ENCODE data around the gene KRTAP10-6.
"Not testable (repeated sequence)": the region's sequence is repeated elsewhere in the genome, so short reads cannot be mapped to it uniquely, and the experiment has no call there.

GRCh38 chr21:44638506-44639330 is 46.4 kb upstream of the KRTAP10-6 start:
- TF ChIP-seq TCF4 (CRISPR knock-in tag; IDR thresholded peaks at IDR 0.05; ENCODE audit: borderline replicate concordance); ESRRG (CRISPR knock-in tag; IDR thresholded peaks at IDR 0.05); CSDC2 (CRISPR knock-in tag; IDR thresholded peaks at IDR 0.05); ZNF565 (CRISPR knock-in tag; conservative IDR thresholded peaks at IDR 0.05; ENCODE audit: low read depth); PATZ1 (CRISPR knock-in tag; IDR thresholded peaks at IDR 0.05; ENCODE audit: borderline replicate concordance); ZFP3 (CRISPR knock-in tag; IDR thresholded peaks at IDR 0.05); PPARA (CRISPR knock-in tag; IDR thresholded peaks at IDR 0.05; ENCODE audit: borderline replicate concordance); TSHZ2 (CRISPR knock-in tag; IDR thresholded peaks at IDR 0.05); TOX (CRISPR knock-in tag; IDR thresholded peaks at IDR 0.05; ENCODE audit: borderline replicate concordance); ZNF8 (CRISPR knock-in tag; IDR thresholded peaks at IDR 0.05); SNAI2 (CRISPR knock-in tag; IDR thresholded peaks at IDR 0.05); ZFP30 (CRISPR knock-in tag; IDR thresholded peaks at IDR 0.05); CREB5 (CRISPR knock-in tag; IDR thresholded peaks at IDR 0.05; ENCODE audit: low read depth); OSR1 (CRISPR knock-in tag; IDR thresholded peaks at IDR 0.05): not testable (repeated sequence)
